ENCODE measurements around the gene WDCP. TPM values are rescaled to one million over a fixed set of nuclear protein-coding genes. Genes with fewer than 3 reads are reported as not detected.

WDCP gene
- total RNA-seq, 2 experiments from 2014 or later, result 16.3 to 21.8 TPM

- Mint-ChIP-seq H3K27ac (no peak overlapping the region), H3K4me3 (no peak overlapping the region), H3K9me3 (no peaks in the 10 kb centered on the region), H3K36me3 (ENCODE audit: low read depth) (peaks cover 16% of the 10 kb centered on the region), H3K27me3 (no peaks in the 10 kb centered on the region), H3K4me1 (peaks cover 13% of the 10 kb centered on the region)
- ChIA-PET POLR2A (no interaction called here), CTCF (interaction anchor here (0.8 kb wide), 1 partner anchor 40 kb away, joined by 3 read pairs; no protein-coding TSS in a partner anchor)
- no peak for DNase-seq
Observed at GRCh38 chr2:24038786-24039499, 8.2 kb downstream of the WDCP start.

GRCh38 chr2:24026233-24026632 is 21.0 kb downstream of the WDCP start:
- DNase-seq, result no peak
- ChIA-PET POLR2A (no interaction called here), CTCF (no interaction called here)
- no peaks in the 10 kb centered on the region for H3K27me3 Mint-ChIP-seq
- H3K4me3 Mint-ChIP-seq, result no peak overlapping the region
- H3K4me1 Mint-ChIP-seq, result no peaks in the 10 kb centered on the region
- no peaks in the 10 kb centered on the region for H3K9me3 Mint-ChIP-seq
- no peak overlapping the region for H3K27ac Mint-ChIP-seq
- H3K36me3 Mint-ChIP-seq (ENCODE audit: low read depth), result peaks cover 18% of the 10 kb centered on the region

- peaks cover 16% of the 10 kb centered on the region for H3K36me3 Mint-ChIP-seq (ENCODE audit: low read depth)
- ChIA-PET CTCF (no interaction called here), POLR2A (no interaction called here)
- no peak for DNase-seq
- no peak overlapping the region for H3K27ac Mint-ChIP-seq
- no peaks in the 10 kb centered on the region for H3K27me3 Mint-ChIP-seq
- no peaks in the 10 kb centered on the region for H3K4me1 Mint-ChIP-seq
- no peak overlapping the region for H3K4me3 Mint-ChIP-seq
- H3K9me3 Mint-ChIP-seq, result no peaks in the 10 kb centered on the region
Observed at GRCh38 chr2:24024996-24025663, 22.1 kb downstream of the WDCP start.

- no peak for DNase-seq
- H3K4me3 Mint-ChIP-seq, result no peak overlapping the region
- peaks cover 7% of the 10 kb centered on the region for H3K36me3 Mint-ChIP-seq (ENCODE audit: low read depth)
- ChIA-PET POLR2A (no interaction called here), CTCF (interaction anchor here (0.7 kb wide), 1 partner anchor 97 kb away, joined by 3 read pairs; the partner anchor contains the start of gene ATAD2B)
- H3K27me3 Mint-ChIP-seq, result no peaks in the 10 kb centered on the region
- no peaks in the 10 kb centered on the region for H3K4me1 Mint-ChIP-seq
- H3K27ac Mint-ChIP-seq, result no peak overlapping the region
- no peaks in the 10 kb centered on the region for H3K9me3 Mint-ChIP-seq
Observed at GRCh38 chr2:24024018-24024417, 23.2 kb downstream of the WDCP start.

GRCh38 chr2:24022975-24023575 is 24.1 kb downstream of the WDCP start:
- CTCF ChIA-PET, result interaction anchor here (0.7 kb wide), 1 partner anchor 96 kb away, joined by 3 read pairs; the partner anchor contains the start of gene ATAD2B
- no peaks in the 10 kb centered on the region for H3K4me1 Mint-ChIP-seq
- H3K27ac Mint-ChIP-seq, result no peak overlapping the region
- no peaks in the 10 kb centered on the region for H3K9me3 Mint-ChIP-seq
- POLR2A ChIA-PET, result no interaction called here
- no peak overlapping the region for H3K4me3 Mint-ChIP-seq
- DNase-seq, result no peak
- H3K36me3 Mint-ChIP-seq (ENCODE audit: low read depth), result peaks cover 4% of the 10 kb centered on the region
- H3K27me3 Mint-ChIP-seq, result no peaks in the 10 kb centered on the region

GRCh38 chr2:24022324-24022974 is 24.7 kb downstream of the WDCP start:
- Mint-ChIP-seq H3K36me3 (ENCODE audit: low read depth) (peaks cover 4% of the 10 kb centered on the region), H3K9me3 (no peaks in the 10 kb centered on the region), H3K4me3 (no peak overlapping the region), H3K4me1 (no peaks in the 10 kb centered on the region), H3K27ac (no peak overlapping the region), H3K27me3 (no peaks in the 10 kb centered on the region)
- no peak for DNase-seq
- CTCF ChIA-PET, result interaction anchor here (1.0 to 1.3 kb wide), 3 partner anchors 11 to 96 kb away, joined by 3 to 4 read pairs (median 3); partner anchors contain the start of gene ATAD2B
- POLR2A ChIA-PET, result no interaction called here

GRCh38 chr2:24021122-24021998 is 25.8 kb downstream of the WDCP start:
- Mint-ChIP-seq H3K36me3 (ENCODE audit: low read depth) (peaks cover 2% of the 10 kb centered on the region), H3K27me3 (no peaks in the 10 kb centered on the region), H3K4me3 (no peak overlapping the region), H3K9me3 (no peaks in the 10 kb centered on the region), H3K4me1 (no peaks in the 10 kb centered on the region), H3K27ac (peak overlapping the region; percentile 9)
- DNase-seq, result peak; percentile 21
- CTCF ChIA-PET, result interaction anchor here (0.6 to 1.3 kb wide), 4 partner anchors 10 to 576 kb away, joined by 3 to 4 read pairs (median 4); partner anchors contain the start of gene ATAD2B
- POLR2A ChIA-PET, result no interaction called here

- no peaks in the 10 kb centered on the region for H3K27me3 Mint-ChIP-seq
- H3K9me3 Mint-ChIP-seq, result no peaks in the 10 kb centered on the region
- no peak for DNase-seq
- H3K27ac Mint-ChIP-seq, result peak overlapping the region; percentile 5
- ChIA-PET POLR2A (no interaction called here), CTCF (interaction anchor here (1.4 kb wide), 1 partner anchor 9 kb away, joined by 3 read pairs; no protein-coding TSS in a partner anchor)
- no peaks in the 10 kb centered on the region for H3K36me3 Mint-ChIP-seq (ENCODE audit: low read depth)
- no peaks in the 10 kb centered on the region for H3K4me1 Mint-ChIP-seq
- no peak overlapping the region for H3K4me3 Mint-ChIP-seq
Observed at GRCh38 chr2:24020244-24020643, 26.9 kb downstream of the WDCP start.

- Mint-ChIP-seq H3K4me3 (no peak overlapping the region), H3K27ac (no peak overlapping the region), H3K4me1 (no peaks in the 10 kb centered on the region), H3K27me3 (no peaks in the 10 kb centered on the region), H3K36me3 (ENCODE audit: low read depth) (no peaks in the 10 kb centered on the region), H3K9me3 (no peaks in the 10 kb centered on the region)
- ChIA-PET CTCF (interaction anchor here (0.6 to 1.4 kb wide), 2 partner anchors 10 to 32 kb away, joined by 3 read pairs; no protein-coding TSS in a partner anchor), POLR2A (no interaction called here)
- no peak for DNase-seq
Observed at GRCh38 chr2:24019729-24020128, 27.5 kb downstream of the WDCP start.

- H3K27ac Mint-ChIP-seq, result no peak overlapping the region
- ChIA-PET POLR2A (no interaction called here), CTCF (no interaction called here)
- H3K4me3 Mint-ChIP-seq, result no peak overlapping the region
- H3K9me3 Mint-ChIP-seq, result no peaks in the 10 kb centered on the region
- no peak for DNase-seq
- H3K4me1 Mint-ChIP-seq, result no peaks in the 10 kb centered on the region
- H3K36me3 Mint-ChIP-seq (ENCODE audit: low read depth), result no peaks in the 10 kb centered on the region
- H3K27me3 Mint-ChIP-seq, result no peaks in the 10 kb centered on the region
Observed at GRCh38 chr2:24018241-24018640, 28.9 kb downstream of the WDCP start.

- Mint-ChIP-seq H3K4me3 (no peak overlapping the region), H3K9me3 (no peaks in the 10 kb centered on the region), H3K4me1 (no peaks in the 10 kb centered on the region), H3K36me3 (ENCODE audit: low read depth) (no peaks in the 10 kb centered on the region), H3K27me3 (peaks cover 2% of the 10 kb centered on the region), H3K27ac (no peak overlapping the region)
- ChIA-PET CTCF (no interaction called here), POLR2A (no interaction called here)
- no peak for DNase-seq
Observed at GRCh38 chr2:24017711-24018110, 29.5 kb downstream of the WDCP start.
